Activated CD4-positive, alpha-beta T cell treated with anti-CD3 and anti-CD28 coated beads for 36 hours (primary cell): ENCODE measurements around the gene C1QL1. TPM values are rescaled to one million over a fixed set of nuclear protein-coding genes. Genes with fewer than 3 reads are reported as not detected.
"Not testable (repeated sequence)": the region's sequence is repeated elsewhere in the genome, so short reads cannot be mapped to it uniquely, and the experiment has no call there.

ENCODE experiments used
- ATAC-seq: fragments of 200-7000 bp; cut with Tn5 transposase; one replicate; pipeline ENCODE4 v1.10.0; 2021; ENCODE audit warnings: mild to moderate bottlenecking, moderate library complexity
- CTCF ChIA-PET: fragments of 350-600 bp; sonication (Branson Sonifier 250); formaldehyde crosslinking; loops from one replicate; lab custom pipeline; 2021; ENCODE audit warnings: antibody characterized with exemption; lab: Charles Lee
- POLR2A ChIA-PET: fragments of 350-600 bp; sonication (Branson Sonifier 250); formaldehyde crosslinking; loops from one replicate; lab custom pipeline; 2021; ENCODE audit warnings: antibody characterized with exemption, inconsistent platforms; lab: Charles Lee
- DNase-seq: peaks from one replicate; pipeline ENCODE4 v3.0.0-alpha.2; 2020
- H3K27ac Mint-ChIP-seq: one replicate; pipeline ENCODE4 v1.8.0; 2021; ENCODE audit warnings: mixed read lengths
- H3K27me3 Mint-ChIP-seq: one replicate; pipeline ENCODE4 v1.8.0; 2021; ENCODE audit warnings: mixed read lengths
- H3K36me3 Mint-ChIP-seq: one replicate; pipeline ENCODE4 v1.8.0; 2021; ENCODE audit warnings: low read depth, mixed read lengths
- H3K4me1 Mint-ChIP-seq: one replicate; pipeline ENCODE4 v1.8.0; 2021; ENCODE audit warnings: mixed read lengths
- H3K4me3 Mint-ChIP-seq: one replicate; pipeline ENCODE4 v1.8.0; 2021; ENCODE audit warnings: mild to moderate bottlenecking, moderate library complexity, mixed read lengths
- H3K9me3 Mint-ChIP-seq: one replicate; pipeline ENCODE4 v1.8.0; 2021; ENCODE audit warnings: low read depth, mixed read lengths
- intact Hi-C, 2 experiments: fragments of 100-400 bp; cut with DNase I in 1 of 2; cut with micrococcal nuclease in 1 of 2; formaldehyde crosslinking; loops; one replicate each; pipeline versions ENCODE4 v1.14.2 to v1.15.1; 2022 to 2024; cut with DNase I, micrococcal nuclease
- total RNA-seq, 2 experiments: library from RNA; stranded (reverse); gene quantifications; one replicate each; pipeline ENCODE4 v1.2.3, GENCODE V29; 2021

Gene C1QL1
- total RNA-seq, 2 experiments from 2014 or later, result 0.37 to 0.83 TPM

- ChIA-PET CTCF (interaction anchor here (2.4 kb wide), 1 partner anchor 12 kb away, joined by 8 read pairs; no protein-coding TSS in a partner anchor), POLR2A (no interaction called here)
- peaks cover 25% of the 10 kb centered on the region for H3K27me3 Mint-ChIP-seq
- intact Hi-C loops, result loop anchor here in 1 of 2 experiments (5.0 kb wide), 1 partner anchor 403 kb away; the partner anchor contains the start of gene FZD2
- no peak overlapping the region for H3K27ac Mint-ChIP-seq
- DNase-seq (peak; percentile 44), ATAC-seq (peak; percentile 26)
- no peaks in the 10 kb centered on the region for H3K9me3 Mint-ChIP-seq
- H3K4me3 Mint-ChIP-seq, result no peak overlapping the region
- H3K4me1 Mint-ChIP-seq, result peaks cover 7% of the 10 kb centered on the region
- H3K36me3 Mint-ChIP-seq, result no peaks in the 10 kb centered on the region
Observed at GRCh38 chr17:44959821-44960531, 8.1 kb downstream of the C1QL1 start.

GRCh38 chr17:44956998-44957981 lies 10.8 kb downstream of the C1QL1 start:
- POLR2A ChIA-PET, result no interaction called here
- no peak overlapping the region for H3K4me3 Mint-ChIP-seq
- no peaks in the 10 kb centered on the region for H3K36me3 Mint-ChIP-seq
- ATAC-seq, result no peak
- H3K27me3 Mint-ChIP-seq, result peaks cover 18% of the 10 kb centered on the region
- DNase-seq, result no peak
- H3K27ac Mint-ChIP-seq, result no peak overlapping the region
- CTCF ChIA-PET, result interaction anchor here (0.6 to 1.5 kb wide), 4 partner anchors 14 to 178 kb away, joined by 3 read pairs; no protein-coding TSS in a partner anchor
- intact Hi-C loops, result no loop called here
- H3K4me1 Mint-ChIP-seq, result peaks cover 7% of the 10 kb centered on the region
- H3K9me3 Mint-ChIP-seq, result no peaks in the 10 kb centered on the region

- intact Hi-C loops, result no loop called here
- DNase-seq, result no peak
- ChIA-PET CTCF (interaction anchor here (0.6 to 2.2 kb wide), 4 partner anchors 15 to 77 kb away, joined by 3 to 8 read pairs (median 3); no protein-coding TSS in a partner anchor), POLR2A (no interaction called here)
- Mint-ChIP-seq H3K27ac (no peak overlapping the region), H3K4me3 (no peak overlapping the region), H3K9me3 (no peaks in the 10 kb centered on the region), H3K27me3 (peaks cover 16% of the 10 kb centered on the region), H3K4me1 (peaks cover 7% of the 10 kb centered on the region), H3K36me3 (no peaks in the 10 kb centered on the region)
- ATAC-seq, result no peak
Observed at GRCh38 chr17:44955674-44956425, 12.3 kb downstream of the C1QL1 start.

GRCh38 chr17:44952946-44953475 lies 15.1 kb downstream of the C1QL1 start:
- intact Hi-C loops, result no loop called here
- no peak for ATAC-seq
- Mint-ChIP-seq H3K4me1 (no peaks in the 10 kb centered on the region), H3K36me3 (no peaks in the 10 kb centered on the region), H3K27me3 (peaks cover 4% of the 10 kb centered on the region), H3K9me3 (no peaks in the 10 kb centered on the region), H3K27ac (no peak overlapping the region), H3K4me3 (no peak overlapping the region)
- ChIA-PET POLR2A (interaction anchor here (0.7 kb wide), 1 partner anchor 20 kb away, joined by 4 read pairs; no protein-coding TSS in a partner anchor), CTCF (interaction anchor here (0.6 kb wide), 1 partner anchor 11 kb away, joined by 3 read pairs; no protein-coding TSS in a partner anchor)
- no peak for DNase-seq

- Mint-ChIP-seq H3K4me1 (peaks cover 4% of the 10 kb centered on the region), H3K9me3 (no peaks in the 10 kb centered on the region), H3K4me3 (peak overlapping the region; percentile 90), H3K27ac (peak overlapping the region; percentile 88), H3K36me3 (peaks cover 12% of the 10 kb centered on the region), H3K27me3 (no peaks in the 10 kb centered on the region)
- ATAC-seq, result no peak
- ChIA-PET POLR2A (interaction anchor here (0.6 kb wide), 1 partner anchor 17 kb away, joined by 3 read pairs; no protein-coding TSS in a partner anchor), CTCF (no interaction called here)
- no peak for DNase-seq
- intact Hi-C loops, result loop anchor here in 1 of 2 experiments (5.0 kb wide), 1 partner anchor 279 kb away; no protein-coding TSS in a partner anchor
Observed at GRCh38 chr17:44948315-44948795, 19.7 kb downstream of the C1QL1 start.

- peaks cover 12% of the 10 kb centered on the region for H3K36me3 Mint-ChIP-seq
- no peaks in the 10 kb centered on the region for H3K9me3 Mint-ChIP-seq
- ChIA-PET CTCF (interaction anchor here (0.8 to 1.8 kb wide), 2 partner anchors 23 to 73 kb away, joined by 4 to 6 read pairs; no protein-coding TSS in a partner anchor), POLR2A (interaction anchor here (0.5 to 0.6 kb wide), 2 partner anchors 18 to 246 kb away, joined by 3 read pairs; no protein-coding TSS in a partner anchor)
- H3K4me3 Mint-ChIP-seq, result peak within 1 kb of the TSS; percentile 90
- H3K27me3 Mint-ChIP-seq, result no peaks in the 10 kb centered on the region
- peaks cover 4% of the 10 kb centered on the region for H3K4me1 Mint-ChIP-seq
- intact Hi-C loops, result loop anchor here (1.0 to 5.0 kb wide), 10 partner anchors 21 to 280 kb away; partner anchors contain the start of genes ACBD4 (in 1 of the 2), C1QL1 (in 1 of the 2), EFTUD2 (in 1 of the 2) and NMT1 (in 1 of the 2)
- DNase-seq, result peak; percentile 96
- ATAC-seq, result peak; percentile 98
- H3K27ac Mint-ChIP-seq, result peak within 1 kb of the TSS; percentile 88
Observed at GRCh38 chr17:44947461-44948314, 20.4 kb downstream of the C1QL1 start, which contains the start of gene KIF18B. TSS of gene KIF18B (minus strand) at chr17:44947773. CDS start at chr17:44936344, 11,429 bp downstream.

- DNase-seq, H3K4me1 Mint-ChIP-seq, H3K27me3 Mint-ChIP-seq, ATAC-seq, H3K27ac Mint-ChIP-seq, H3K9me3 Mint-ChIP-seq: not testable (repeated sequence)
- CTCF ChIA-PET, result interaction anchor here (0.6 kb wide), 1 partner anchor 9 kb away, joined by 3 read pairs; no protein-coding TSS in a partner anchor
- intact Hi-C loops, result loop anchor here (2.0 to 5.0 kb wide), 3 partner anchors 27 to 282 kb away; no protein-coding TSS in a partner anchor
- POLR2A ChIA-PET, result interaction anchor here (0.5 kb wide), 1 partner anchor 262 kb away, joined by 3 read pairs; no protein-coding TSS in a partner anchor
- H3K4me3 Mint-ChIP-seq, result peak overlapping the region; percentile 90
- peaks cover 15% of the 10 kb centered on the region for H3K36me3 Mint-ChIP-seq
Observed at GRCh38 chr17:44945652-44946051, 22.5 kb downstream of the C1QL1 start.

- Mint-ChIP-seq H3K9me3 (no peaks in the 10 kb centered on the region), H3K4me1 (peaks cover 8% of the 10 kb centered on the region), H3K27me3 (no peaks in the 10 kb centered on the region), H3K27ac (no peak overlapping the region), H3K36me3 (peaks cover 26% of the 10 kb centered on the region), H3K4me3 (no peak overlapping the region)
- CTCF ChIA-PET, result interaction anchor here (1.0 kb wide), 1 partner anchor 11 kb away, joined by 3 read pairs; no protein-coding TSS in a partner anchor
- POLR2A ChIA-PET, result no interaction called here
- ATAC-seq (no peak), DNase-seq (no peak)
- intact Hi-C loops, result no loop called here
Observed at GRCh38 chr17:44942456-44942855, 25.6 kb downstream of the C1QL1 start.

GRCh38 chr17:44941712-44942331 lies 26.3 kb downstream of the C1QL1 start:
- DNase-seq, result no peak
- ATAC-seq, result no peak
- H3K36me3 Mint-ChIP-seq, result peaks cover 26% of the 10 kb centered on the region
- ChIA-PET CTCF (interaction anchor here (0.5 to 1.0 kb wide), 2 partner anchors 11 to 111 kb away, joined by 3 read pairs; no protein-coding TSS in a partner anchor), POLR2A (no interaction called here)
- H3K27ac Mint-ChIP-seq, result no peak overlapping the region
- no peaks in the 10 kb centered on the region for H3K27me3 Mint-ChIP-seq
- H3K4me3 Mint-ChIP-seq, result no peak overlapping the region
- H3K4me1 Mint-ChIP-seq, result peaks cover 11% of the 10 kb centered on the region
- no peaks in the 10 kb centered on the region for H3K9me3 Mint-ChIP-seq
- intact Hi-C loops, result no loop called here
